Keratinocyte (primary cell): ENCODE results near the gene LAMA3. TPM values are rescaled to one million over a fixed set of nuclear protein-coding genes. Genes with fewer than 3 reads are reported as not detected.

Experiments
- DNase-seq: peaks from one replicate; pipeline ENCODE4 v3.0.0-alpha.2; 2011; ENCODE audit warnings: low read depth, missing footprints, low spot score
- FAIRE-seq: peaks from 2 replicates; lab custom pipeline; 2011; peaks lifted over from hg19 to GRCh38; lab: Jason Lieb, UNC
- H2AFZ ChIP-seq: 2 replicates; pipeline ENCODE4 v1.6.0; 2012; ENCODE audit warnings: low read length, control low read depth, inconsistent platforms; ENCODE audit not compliant: control insufficient read depth
- H3K27ac ChIP-seq: 2 replicates; pipeline ENCODE4 v1.5.1; 2011; ENCODE audit warnings: low read length; ENCODE audit not compliant: control insufficient read depth, insufficient read depth
- H3K27me3 ChIP-seq: 3 replicates; pipeline ENCODE4 v1.6.0; 2011; ENCODE audit warnings: low read length; ENCODE audit not compliant: control insufficient read depth, insufficient read depth; ENCODE audit errors: extremely low read depth
- H3K36me3 ChIP-seq, 2 experiments: 2 replicates in 1 of 2; 3 replicates in 1 of 2; pipeline ENCODE4 v1.5.1; 2011; ENCODE audit warnings: low read length in 2 of 2, mild to moderate bottlenecking in 1 of 2; ENCODE audit not compliant: control insufficient read depth in 2 of 2, insufficient read depth in 2 of 2; ENCODE audit errors: extremely low read depth in 1 of 2
- H3K4me1 ChIP-seq: 3 replicates; pipeline ENCODE4 v1.5.1; 2011; ENCODE audit warnings: low read length; ENCODE audit not compliant: control insufficient read depth, insufficient read depth; ENCODE audit errors: extremely low read depth
- H3K4me2 ChIP-seq: 3 replicates; pipeline ENCODE4 v1.6.0; 2011; ENCODE audit warnings: low read depth, low read length; ENCODE audit not compliant: control insufficient read depth, insufficient read depth; ENCODE audit errors: extremely low read depth
- H3K4me3 ChIP-seq, 3 experiments: fragments of 200-600 bp in 1 of 3; sonication (generic) in 1 of 3; 2 replicates in 2 of 3; 3 replicates in 1 of 3; pipeline ENCODE4 v1.5.1; 2011 to 2016; ENCODE audit warnings: low read length in 3 of 3, mild to moderate bottlenecking in 3 of 3, control low read depth in 2 of 3, inconsistent platforms in 1 of 3, low read depth in 1 of 3, mixed read lengths in 1 of 3, mixed run types in 1 of 3, moderate library complexity in 1 of 3; ENCODE audit not compliant: control insufficient read depth in 2 of 3, insufficient read depth in 2 of 3; ENCODE audit errors: extremely low read depth in 1 of 3
- H3K79me2 ChIP-seq: 2 replicates; pipeline ENCODE4 v1.6.0; 2012; ENCODE audit warnings: low read length; ENCODE audit not compliant: control insufficient read depth, insufficient read depth
- H3K9ac ChIP-seq: 3 replicates; pipeline ENCODE4 v1.6.0; 2011; ENCODE audit warnings: low read length; ENCODE audit not compliant: control insufficient read depth, insufficient read depth; ENCODE audit errors: extremely low read depth
- H3K9me1 ChIP-seq: 3 replicates; pipeline ENCODE4 v1.6.0; 2011; ENCODE audit warnings: low read length; ENCODE audit not compliant: control insufficient read depth, insufficient read depth; ENCODE audit errors: extremely low read depth
- H3K9me3 ChIP-seq: 2 replicates; pipeline ENCODE4 v1.5.1; 2012; ENCODE audit warnings: low read depth, low read length; ENCODE audit not compliant: control insufficient read depth
- H4K20me1 ChIP-seq: 3 replicates; pipeline ENCODE4 v1.6.0; 2011; ENCODE audit warnings: low read length; ENCODE audit not compliant: control insufficient read depth, insufficient read depth; ENCODE audit errors: extremely low read depth
- EZH2 ChIP-seq: IDR thresholded peaks from one replicate; pipeline ENCODE4 v1.6.1; 2012; ENCODE audit warnings: inconsistent platforms, mild to moderate bottlenecking, low read length, moderate library complexity
- dilution Hi-C: fragments of 300-500 bp; cut with MboI; formaldehyde crosslinking; loops from one replicate; pipeline ENCODE4 v1.7.0; 2020; ENCODE audit warnings: low sequenced_read_pairs; ENCODE audit not compliant: extremely low pct_ligation_motif_present
- polyA plus RNA-seq, 5 experiments: library from polyadenylated mRNA; depleted of rRNA in 3 of 5; stranded (reverse) in 3 of 5; stranded (forward) in 1 of 5; unstranded in 1 of 5; fragments of >200 nt; gene quantifications; 1 replicate in 1 of 5; 2 replicates in 3 of 5; 3 replicates in 1 of 5; pipeline versions ENCODE4 v1.2.1 to v1.2.3, GENCODE V29; 2011 to 2012; ENCODE audit warnings: missing spikeins in 2 of 5, low read depth in 1 of 5, low replicate concordance in 1 of 5
- TF ChIP-seq, protein P1 (sequence below), 3 experiments: IDR thresholded peaks in 1 of 3; conservative IDR thresholded peaks in 1 of 3; optimal IDR thresholded peaks in 1 of 3; 2 replicates in 2 of 3; 3 replicates in 1 of 3; pipeline versions ENCODE3 to v1.5.1; 2011; ENCODE audit warnings: low read length in 3 of 3, mild to moderate bottlenecking in 3 of 3, moderate library complexity in 2 of 3, control low read depth in 1 of 3, inconsistent platforms in 1 of 3; ENCODE audit not compliant: insufficient read depth in 2 of 3; ENCODE audit errors: extremely low read depth in 1 of 3

The LAMA3 gene
- polyA plus RNA-seq, 1 donor (not counting 4 experiments of a cell fraction or from before 2014, with no cell fraction given) = 1,944 TPM

- no peak overlapping the region for H3K9ac ChIP-seq
- H3K4me1 ChIP-seq = peaks cover 15% of the 10 kb centered on the region
- H4K20me1 ChIP-seq = no peaks in the 10 kb centered on the region
- no peaks in the 10 kb centered on the region for H3K79me2 ChIP-seq
- no peak overlapping the region for H3K4me3 ChIP-seq
- H3K4me2 ChIP-seq = no peak overlapping the region
- FAIRE-seq (no peak), DNase-seq (no peak)
- H2AFZ ChIP-seq = no peak overlapping the region
- H3K9me1 ChIP-seq = no peaks in the 10 kb centered on the region
- H3K27me3 ChIP-seq = no peaks in the 10 kb centered on the region
- no peaks in the 10 kb centered on the region for H3K9me3 ChIP-seq
- dilution Hi-C loops = no loop called here
- H3K27ac ChIP-seq = no peak overlapping the region
- TF ChIP-seq, protein P1, sequence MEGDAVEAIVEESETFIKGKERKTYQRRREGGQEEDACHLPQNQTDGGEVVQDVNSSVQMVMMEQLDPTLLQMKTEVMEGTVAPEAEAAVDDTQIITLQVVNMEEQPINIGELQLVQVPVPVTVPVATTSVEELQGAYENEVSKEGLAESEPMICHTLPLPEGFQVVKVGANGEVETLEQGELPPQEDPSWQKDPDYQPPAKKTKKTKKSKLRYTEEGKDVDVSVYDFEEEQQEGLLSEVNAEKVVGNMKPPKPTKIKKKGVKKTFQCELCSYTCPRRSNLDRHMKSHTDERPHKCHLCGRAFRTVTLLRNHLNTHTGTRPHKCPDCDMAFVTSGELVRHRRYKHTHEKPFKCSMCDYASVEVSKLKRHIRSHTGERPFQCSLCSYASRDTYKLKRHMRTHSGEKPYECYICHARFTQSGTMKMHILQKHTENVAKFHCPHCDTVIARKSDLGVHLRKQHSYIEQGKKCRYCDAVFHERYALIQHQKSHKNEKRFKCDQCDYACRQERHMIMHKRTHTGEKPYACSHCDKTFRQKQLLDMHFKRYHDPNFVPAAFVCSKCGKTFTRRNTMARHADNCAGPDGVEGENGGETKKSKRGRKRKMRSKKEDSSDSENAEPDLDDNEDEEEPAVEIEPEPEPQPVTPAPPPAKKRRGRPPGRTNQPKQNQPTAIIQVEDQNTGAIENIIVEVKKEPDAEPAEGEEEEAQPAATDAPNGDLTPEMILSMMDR (optimal IDR thresholded peaks at IDR 0.05 in 1 of 3, IDR thresholded peaks at IDR 0.05 in 1 of 3, conservative IDR thresholded peaks at IDR 0.05 in 1 of 3; ENCODE audit: extremely low read depth in 1 of 3, insufficient read depth in 2 of 3, low read length in 3 of 3) = no peak
- TF ChIP-seq EZH2 = no peak
- H3K36me3 ChIP-seq = no peaks in the 10 kb centered on the region
Observed at GRCh38 chr18:23711426-23711825, 22.2 kb downstream of the LAMA3 start.

- no peaks in the 10 kb centered on the region for H3K79me2 ChIP-seq
- peak; percentile 73 for FAIRE-seq
- dilution Hi-C loops = no loop called here
Observed at GRCh38 chr18:23712445-23712844, 23.2 kb downstream of the LAMA3 start.

More at GRCh38 chr18:23712445-23712844, 23.2 kb downstream of the LAMA3 start:
- no peaks in the 10 kb centered on the region for H3K9me3 ChIP-seq
- no peak overlapping the region for H3K27ac ChIP-seq
- H3K4me1 ChIP-seq = peaks cover 25% of the 10 kb centered on the region
- H3K36me3 ChIP-seq = no peaks in the 10 kb centered on the region
- H2AFZ ChIP-seq = no peak overlapping the region
- H3K9me1 ChIP-seq = no peaks in the 10 kb centered on the region
- TF ChIP-seq EZH2 = no peak
- TF ChIP-seq, protein P1 (optimal IDR thresholded peaks at IDR 0.05 in 1 of 3, IDR thresholded peaks at IDR 0.05 in 1 of 3, conservative IDR thresholded peaks at IDR 0.05 in 1 of 3; ENCODE audit: extremely low read depth in 1 of 3, insufficient read depth in 2 of 3, low read length in 3 of 3) = no peak
- DNase-seq = no peak
- no peak overlapping the region for H3K9ac ChIP-seq
- no peaks in the 10 kb centered on the region for H4K20me1 ChIP-seq
- H3K27me3 ChIP-seq = no peaks in the 10 kb centered on the region
- no peak overlapping the region for H3K4me3 ChIP-seq
- no peak overlapping the region for H3K4me2 ChIP-seq
